ENCODE data around the gene NBEAL2.

NBEAL2 gene

DNA sequence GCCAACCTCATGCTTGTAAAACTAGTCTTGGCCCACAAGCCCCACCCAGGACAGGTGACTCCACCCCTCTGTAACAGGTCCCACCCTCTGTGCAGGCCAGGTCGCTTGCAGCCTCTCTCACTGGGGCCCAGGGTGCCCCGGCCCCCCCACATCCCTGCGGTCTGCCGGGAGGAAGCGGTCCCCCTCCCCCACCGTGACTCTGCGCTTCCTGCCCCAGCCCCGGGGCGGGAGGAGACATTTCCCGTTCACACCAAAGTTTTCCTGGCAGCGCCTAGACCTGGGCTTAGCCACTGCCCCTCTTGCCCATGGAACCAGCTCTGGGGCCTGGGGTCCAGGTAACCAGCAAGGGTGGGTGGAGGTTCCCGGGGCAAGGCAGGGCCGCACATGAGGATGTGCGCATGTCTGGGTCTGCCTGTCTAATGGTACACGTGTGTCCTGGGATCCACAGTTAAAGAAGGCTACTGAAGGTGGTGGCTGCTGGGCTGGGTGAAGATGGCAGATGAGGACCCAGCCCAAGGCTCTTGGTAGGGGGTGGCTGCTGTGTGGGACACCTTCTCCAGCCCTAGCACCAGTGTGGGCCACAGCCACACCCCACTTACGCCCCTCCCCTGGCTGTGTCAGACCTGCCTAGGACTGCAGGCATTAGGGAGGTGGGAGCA is 8.4 kb downstream of the NBEAL2 start:
- DNase-seq (ENCODE audit: low spot score) = no peak

GRCh38 chr3:46988616-46989015 is 9.2 kb downstream of the NBEAL2 start:
- DNase-seq (ENCODE audit: low spot score) = no peak

DNA sequence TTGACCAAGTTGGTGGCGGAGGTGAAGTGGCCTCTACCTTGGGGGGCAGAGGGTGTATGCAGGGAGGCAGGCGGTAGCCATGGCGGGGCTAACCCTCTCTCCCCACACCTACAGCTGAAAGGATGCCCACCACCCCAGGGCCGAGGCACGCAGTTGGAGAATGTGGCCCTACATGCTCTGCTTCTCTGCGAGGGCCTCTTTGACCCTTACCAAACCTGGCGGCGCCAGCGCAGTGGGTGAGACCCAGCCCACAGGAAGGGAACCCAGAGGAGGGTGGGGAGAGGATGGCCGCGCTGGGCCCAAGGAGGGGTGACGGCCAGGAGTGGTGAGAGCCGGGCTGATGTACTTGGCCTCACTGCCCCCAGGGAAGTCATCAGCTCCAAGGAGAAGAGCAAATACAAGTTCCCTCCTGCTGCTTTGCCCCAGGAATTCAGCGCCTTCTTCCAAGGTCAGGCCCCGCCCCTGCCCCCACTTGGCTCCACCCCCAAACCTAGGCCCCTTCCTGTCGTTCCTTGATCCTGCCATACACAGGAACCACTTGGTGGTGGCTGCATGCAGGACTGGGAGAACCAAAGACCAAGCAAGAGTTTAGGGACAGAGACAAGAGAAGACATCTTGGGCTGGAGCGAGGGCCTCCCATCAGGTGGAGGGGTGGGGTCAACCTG is 9.8 kb downstream of the NBEAL2 start:
- no peak for DNase-seq (ENCODE audit: low spot score)

- DNase-seq (ENCODE audit: low spot score) = no peak
Measured at GRCh38 chr3:46990573-46991374, 11.3 kb downstream of the NBEAL2 start.

DNA sequence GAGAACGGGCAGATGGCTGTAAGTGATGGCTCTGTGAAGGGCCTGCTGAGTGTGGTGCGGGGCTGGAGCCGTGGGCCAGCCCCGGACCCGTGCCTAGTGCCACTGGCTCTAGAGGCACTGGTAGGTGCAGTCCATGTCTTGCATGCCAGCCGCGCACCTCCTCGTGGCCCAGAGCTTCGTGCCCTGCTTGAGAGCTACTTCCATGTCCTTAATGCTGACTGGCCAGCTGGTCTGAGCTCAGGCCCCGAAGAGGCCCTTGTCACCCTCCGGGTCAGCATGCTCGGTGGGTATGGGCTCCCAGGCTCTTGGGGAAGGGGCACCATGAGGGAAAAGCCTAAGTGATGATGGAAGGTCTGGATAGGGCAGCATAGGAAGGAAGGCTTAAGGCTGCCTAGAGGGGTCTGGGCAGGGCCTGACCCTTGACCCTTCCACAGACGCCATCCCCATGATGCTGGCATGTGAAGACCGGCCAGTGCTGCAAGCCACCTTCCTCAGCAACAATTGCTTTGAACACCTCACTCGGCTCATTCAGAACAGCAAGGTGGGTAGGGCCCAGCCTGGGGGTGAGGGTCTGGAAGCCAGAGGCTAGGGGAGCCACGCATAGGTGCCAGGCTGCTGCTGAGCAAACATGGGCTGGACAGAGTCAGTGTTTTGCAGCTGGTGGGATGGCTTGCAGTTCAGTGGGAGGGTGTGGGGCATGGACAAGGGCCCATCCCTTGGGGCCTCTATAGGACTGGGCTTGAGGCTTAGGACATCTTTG is 12.1 kb downstream of the NBEAL2 start:
- DNase-seq (ENCODE audit: low spot score) = no peak

DNA sequence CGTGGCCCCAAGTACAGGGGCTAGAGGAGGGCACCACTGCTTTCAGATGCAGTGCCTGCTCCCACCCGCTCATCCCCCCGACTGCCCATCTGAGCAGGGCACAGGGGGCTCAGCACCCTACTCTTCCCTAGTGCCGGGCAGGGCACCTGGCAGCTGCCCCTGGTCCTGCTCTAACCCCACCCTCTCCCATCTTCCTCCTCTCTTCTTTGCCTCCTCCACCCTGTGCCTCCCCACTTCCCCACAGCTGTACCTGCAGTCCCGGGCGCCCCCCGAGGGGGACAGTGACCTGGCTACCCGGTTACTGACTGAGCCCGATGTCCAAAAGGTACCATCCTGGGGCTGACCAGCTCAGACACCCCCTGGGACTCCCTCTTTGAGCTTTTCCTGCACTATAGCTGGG is 12.8 kb downstream of the NBEAL2 start:
- DNase-seq (ENCODE audit: low spot score) = no peak

DNA sequence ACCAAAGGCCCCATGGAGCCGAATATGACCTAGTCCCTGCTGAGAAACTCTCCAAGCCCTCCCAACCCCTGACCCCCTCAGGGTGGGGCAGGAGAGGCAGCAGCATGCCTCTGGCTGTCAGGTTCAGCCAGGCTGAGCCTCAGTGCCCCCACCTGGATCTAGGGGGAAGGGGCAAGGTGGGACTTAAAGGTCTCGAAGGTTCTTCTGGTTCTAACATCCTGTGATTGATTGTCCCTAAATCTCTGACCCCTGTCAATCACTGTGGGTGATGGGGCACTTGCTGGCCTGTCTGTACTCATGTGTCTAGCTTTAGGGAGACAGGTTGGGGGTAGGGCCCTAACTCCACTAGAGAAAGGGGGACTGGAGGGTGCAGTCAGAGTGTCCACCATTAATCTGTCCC is 13.8 kb downstream of the NBEAL2 start:
- DNase-seq (ENCODE audit: low spot score) = no peak

DNA sequence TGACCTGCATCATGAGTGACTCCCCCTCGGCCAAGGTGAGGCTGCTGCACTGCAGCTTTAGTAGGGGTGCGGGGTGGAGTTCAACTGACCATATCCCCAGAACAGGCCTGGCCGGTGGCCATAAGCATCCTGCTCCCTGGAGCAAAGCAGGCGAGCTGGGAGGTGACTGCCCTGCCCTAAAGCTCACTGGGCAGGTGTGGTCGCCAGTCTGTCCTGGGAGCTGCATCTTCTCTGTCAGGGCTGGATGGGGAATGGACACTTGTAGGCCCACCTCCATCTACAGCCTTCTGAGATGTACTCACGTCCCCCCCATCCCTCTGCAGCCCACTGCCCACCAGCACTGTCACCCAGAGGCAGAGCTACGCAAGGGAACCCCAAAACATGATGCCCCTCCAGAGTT is 14.5 kb downstream of the NBEAL2 start:
- DNase-seq (ENCODE audit: low spot score) = no peak

DNA sequence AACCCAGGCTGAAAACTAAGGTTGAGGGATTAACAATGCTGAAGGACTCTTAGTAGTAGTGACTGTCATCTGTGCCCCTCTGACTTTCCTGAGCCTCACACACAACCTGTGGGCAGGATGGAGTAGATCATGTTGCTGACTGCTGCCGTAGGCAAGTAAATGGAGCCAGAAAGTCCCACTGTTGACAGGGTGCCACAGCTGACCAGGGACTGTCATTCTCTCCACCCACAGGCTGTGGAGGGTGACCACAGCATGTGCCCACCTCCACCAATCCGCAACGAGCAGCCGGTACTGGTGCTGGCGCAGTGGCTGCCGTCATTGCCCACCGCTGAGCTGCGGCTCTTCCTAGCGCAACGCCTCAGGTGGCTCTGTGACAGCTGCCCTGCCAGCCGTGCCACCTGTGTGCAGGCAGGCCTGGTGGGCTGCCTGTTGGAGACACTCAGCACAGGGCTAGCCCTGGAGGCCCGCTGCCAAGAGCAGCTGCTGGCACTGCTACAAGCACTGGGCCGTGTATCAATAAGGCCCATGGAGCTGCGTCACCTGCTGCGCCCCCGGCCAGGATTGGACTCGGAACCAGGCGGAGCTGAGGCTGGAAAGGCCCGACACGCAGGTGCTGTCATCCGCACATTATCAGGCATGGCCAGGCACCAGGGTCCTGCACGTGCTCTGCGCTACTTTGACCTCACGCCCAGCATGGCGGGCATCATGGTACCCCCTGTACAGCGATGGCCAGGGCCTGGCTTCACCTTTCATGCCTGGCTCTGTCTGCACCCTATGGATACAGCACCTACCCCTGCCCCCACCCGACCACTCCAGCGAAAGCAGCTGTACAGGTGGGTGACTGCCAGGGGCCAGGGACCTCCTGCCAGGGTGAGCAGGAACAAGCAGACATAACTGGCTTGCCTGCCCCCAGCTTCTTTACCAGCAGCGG is 15.6 kb downstream of the NBEAL2 start:
- no peak for DNase-seq (ENCODE audit: low spot score)

- DNase-seq (ENCODE audit: low spot score) = no peak
Measured at GRCh38 chr3:46995901-46996562, 16.6 kb downstream of the NBEAL2 start.

- no peak for DNase-seq (ENCODE audit: low spot score)
Measured at GRCh38 chr3:46996689-46997452, 17.4 kb downstream of the NBEAL2 start.

- no peak for DNase-seq (ENCODE audit: low spot score)
Measured at GRCh38 chr3:46997453-46998091, 18.1 kb downstream of the NBEAL2 start.

DNA sequence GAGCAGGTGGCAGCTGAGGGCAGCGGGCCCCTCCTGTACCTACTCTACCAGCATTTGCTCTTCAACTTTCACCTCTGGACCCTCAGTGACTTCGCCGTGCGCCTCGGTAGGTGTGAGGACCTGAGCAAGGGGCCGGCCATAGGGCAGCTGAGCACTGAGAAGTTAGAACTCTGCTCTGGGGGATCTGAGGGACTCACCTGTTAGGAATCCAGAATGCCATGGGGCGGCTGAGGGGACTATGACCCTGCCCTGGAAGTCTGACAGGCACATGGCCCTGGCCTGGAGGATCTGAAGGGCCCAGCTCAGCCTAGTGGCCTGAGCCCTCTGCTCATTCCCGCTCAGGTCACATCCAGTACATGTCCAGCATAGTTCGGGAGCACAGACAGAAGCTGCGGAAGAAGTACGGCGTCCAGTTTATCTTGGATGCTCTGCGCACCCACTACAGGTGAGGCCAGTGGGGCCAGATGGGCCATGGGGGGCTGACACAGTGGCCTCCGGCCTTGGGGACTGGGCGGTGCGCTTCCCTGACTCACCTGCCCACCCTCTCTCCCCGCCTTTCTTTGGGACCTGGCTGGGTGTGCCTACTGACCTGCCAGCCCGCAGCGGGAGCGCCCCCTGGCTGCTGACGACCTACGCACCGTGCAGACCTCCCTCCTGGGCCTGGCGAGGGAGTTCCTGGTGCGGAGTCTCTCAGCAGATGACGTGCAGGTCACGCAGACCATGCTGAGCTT is 18.8 kb downstream of the NBEAL2 start:
- peak; percentile 85 for DNase-seq (ENCODE audit: low spot score)

DNA sequence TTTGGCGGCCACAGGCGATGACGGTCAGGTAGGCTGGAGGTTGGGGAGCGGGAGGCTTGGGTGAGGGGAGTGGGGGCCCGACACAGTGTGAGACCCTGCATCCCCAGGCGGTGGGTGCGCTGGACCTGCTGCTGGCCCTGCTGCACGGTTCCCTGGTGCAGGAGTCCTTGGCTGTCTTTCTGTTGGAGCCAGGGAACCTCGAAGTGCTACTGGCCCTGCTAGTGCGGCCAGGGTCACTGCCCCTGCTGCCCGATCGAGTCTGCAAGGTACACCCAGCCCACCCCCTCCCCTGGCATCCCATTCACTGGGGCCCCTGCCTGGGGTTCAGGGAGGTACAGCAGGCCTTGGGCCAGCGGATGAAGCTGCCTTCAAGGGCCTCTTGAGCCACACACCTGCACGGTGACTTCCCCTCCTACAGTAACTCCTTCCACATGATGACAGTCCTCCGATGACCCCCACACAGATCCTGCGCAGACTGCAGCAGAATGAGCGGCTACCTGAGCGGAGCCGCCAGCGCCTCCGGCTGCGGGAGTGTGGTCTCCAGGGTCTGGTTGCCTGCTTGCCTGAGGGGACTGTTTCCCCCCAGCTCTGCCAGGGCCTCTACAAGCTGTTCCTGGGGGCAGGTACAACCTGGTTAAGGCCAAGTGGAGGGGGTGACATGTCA is 19.5 kb downstream of the NBEAL2 start:
- no peak for DNase-seq (ENCODE audit: low spot score)

DNA sequence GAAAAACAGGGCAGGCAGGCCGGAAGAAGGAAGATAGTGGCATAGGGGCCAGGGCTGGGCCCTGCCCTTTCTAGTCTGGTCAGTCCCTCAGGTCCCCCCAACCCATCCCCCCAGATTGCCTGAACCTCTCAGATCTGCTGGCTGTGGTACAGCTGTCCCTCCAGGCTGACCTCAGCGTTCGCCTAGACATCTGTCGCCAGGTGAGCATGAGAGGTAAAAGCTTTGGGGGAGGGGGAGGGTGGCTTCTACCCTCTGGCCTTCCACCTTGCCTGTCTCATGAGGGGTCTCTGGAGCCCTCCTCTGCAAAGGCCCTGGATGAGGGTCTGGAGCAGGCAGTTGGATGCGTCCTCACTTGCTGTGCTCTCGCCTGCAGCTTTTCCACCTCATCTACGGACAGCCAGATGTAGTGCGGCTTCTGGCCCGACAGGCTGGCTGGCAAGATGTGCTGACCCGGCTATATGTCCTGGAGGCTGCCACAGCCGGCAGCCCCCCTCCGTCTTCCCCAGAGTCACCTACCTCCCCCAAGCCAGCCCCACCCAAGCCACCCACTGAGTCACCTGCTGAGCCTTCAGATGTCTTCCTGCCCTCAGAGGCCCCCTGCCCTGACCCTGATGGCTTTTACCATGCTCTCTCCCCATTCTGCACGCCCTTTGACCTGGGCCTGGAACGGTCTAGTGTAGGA is 20.2 kb downstream of the NBEAL2 start:
- DNase-seq (ENCODE audit: low spot score) = no peak

DNA sequence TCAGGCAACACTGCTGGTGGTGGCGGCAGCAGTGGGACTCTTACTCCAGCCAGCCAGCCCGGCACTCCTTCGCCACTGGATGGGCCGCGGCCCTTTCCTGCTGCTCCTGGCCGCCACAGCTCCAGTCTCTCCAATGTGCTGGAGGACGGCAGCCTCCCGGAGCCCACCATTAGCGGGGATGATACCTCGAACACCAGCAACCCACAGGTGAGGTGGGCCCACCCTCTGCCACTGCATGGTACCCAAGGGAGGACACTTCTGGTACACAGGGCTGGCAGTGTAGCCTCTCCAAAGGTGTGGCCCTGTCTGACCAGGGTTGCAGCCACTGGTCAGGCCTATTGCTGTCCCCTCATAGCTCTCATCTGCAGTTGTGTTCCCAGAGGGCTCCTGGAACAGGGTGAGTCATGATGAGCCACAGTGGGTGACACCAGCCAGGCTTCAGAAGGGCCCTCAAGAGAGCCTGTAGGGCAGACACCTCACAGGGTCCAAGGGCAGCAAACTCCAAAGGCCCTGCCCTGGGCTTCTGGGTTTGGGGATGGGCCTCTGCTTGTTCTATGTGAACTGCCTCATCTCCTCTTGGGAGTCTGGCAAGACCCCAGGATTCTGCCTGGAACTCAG is 20.8 kb downstream of the NBEAL2 start:
- DNase-seq (ENCODE audit: low spot score) = no peak

All from ecto neural progenitor cell (in vitro differentiated cells).